Thyroid gland (tissue), 4 donors: ENCODE measurements around the gene PRDX1.

Experiments
- CTCF ChIP-seq, 6 experiments: fragments of 200-600 bp in 3 of 6; fragments of 450-650 bp in 3 of 6; sonication (generic) in 3 of 6; IDR thresholded peaks; one replicate each; pipeline ENCODE4 v1.5.1; 2016 to 2019; ENCODE audit warnings: antibody characterized with exemption in 6 of 6, mild to moderate bottlenecking in 2 of 6, inconsistent platforms in 1 of 6, moderate library complexity in 1 of 6
- POLR2A ChIP-seq, 2 donors: fragments of 450-650 bp; IDR thresholded peaks; one replicate each; pipeline ENCODE4 v1.6.1; 2017; ENCODE audit warnings: antibody characterized with exemption in 2 of 2, mild to moderate bottlenecking in 2 of 2, moderate library complexity in 1 of 2

GRCh38 chr1:45566722-45567121, 45.0 kb upstream of the PRDX1 start:
- TF ChIP-seq CTCF (IDR thresholded peaks at IDR 0.05) (no peak), POLR2A (IDR thresholded peaks at IDR 0.05) (no peak)
